Transverse colon (tissue), 4 donors: ENCODE data around the gene C1QTNF1. TPM values are rescaled to one million over a fixed set of nuclear protein-coding genes. Genes with fewer than 3 reads are reported as not detected.
A peak's percentile ranks its signal among the peaks of the same experiment; 100 is the strongest.

ENCODE experiments used
- DNase-seq: peaks from one replicate; pipeline ENCODE4 v3.0.0-alpha.2; 2019
- H3K27ac ChIP-seq, 4 donors: fragments of 200-600 bp; sonication (generic); 2 replicates each; pipeline ENCODE4 v1.5.1; 2016 to 2018; ENCODE audit warnings: inconsistent platforms in 4 of 4
- H3K27me3 ChIP-seq: fragments of 200-600 bp; sonication (generic); 2 replicates; pipeline ENCODE4 v1.5.1; 2017; ENCODE audit warnings: inconsistent platforms
- H3K36me3 ChIP-seq, 4 donors: fragments of 200-600 bp; sonication (generic); 2 replicates each; pipeline ENCODE4 v1.5.1; 2017 to 2019; ENCODE audit warnings: inconsistent platforms in 4 of 4
- H3K4me1 ChIP-seq, 4 donors: fragments of 200-600 bp; sonication (generic); 2 replicates each; pipeline ENCODE4 v1.5.1; 2017 to 2020; ENCODE audit warnings: inconsistent platforms in 4 of 4
- H3K4me3 ChIP-seq, 4 donors: fragments of 200-600 bp; sonication (generic); 1 replicate in 1 of 4; 2 replicates in 3 of 4; pipeline versions ENCODE4 v1.5.1 to v1.6.1; 2017 to 2019; ENCODE audit warnings: inconsistent platforms in 4 of 4
- H3K9me3 ChIP-seq, 2 donors: fragments of 200-600 bp; sonication (generic); 2 replicates each; pipeline ENCODE4 v1.5.1; 2017 to 2019; ENCODE audit warnings: inconsistent platforms in 2 of 2
- EP300 ChIP-seq: sonication (generic); formaldehyde crosslinking; IDR thresholded peaks from one replicate; pipeline ENCODE4 v1.6.1; 2017; ENCODE audit warnings: antibody characterized with exemption, low read depth
- POLR2A ChIP-seq: fragments of 450-650 bp; IDR thresholded peaks from one replicate; pipeline ENCODE4 v1.6.1; 2016; ENCODE audit warnings: antibody characterized with exemption, mild to moderate bottlenecking, moderate library complexity
- POLR2AphosphoS5 ChIP-seq, 3 donors: sonication (generic); formaldehyde crosslinking; IDR thresholded peaks; one replicate each; pipeline ENCODE4 v1.6.1; 2016; ENCODE audit warnings: antibody characterized with exemption in 3 of 3
- WGBS, 2 donors: methylation state at CpG; one replicate each; pipeline ENCODE4 v1.1.5; 2018; ENCODE audit warnings: low coverage in 1 of 2; 5-methylcytosine and 5-hydroxymethylcytosine counted together
- in situ Hi-C, 4 donors: fragments of 200-750 bp; cut with MboI; loops; one replicate each; pipeline versions ENCODE4 v1.15.0 to v1.15.1; 2017; ENCODE audit warnings: low sequenced_read_pairs in 3 of 4, low pct_ligation_motif_present in 1 of 4, low pct_unique_long_range_greater_than_20kb in 1 of 4
- intact Hi-C: fragments of 100-400 bp; cut with DNase I; formaldehyde crosslinking; loops from one replicate; pipeline ENCODE4 v1.15.1; 2023; ENCODE audit warnings: low total_unique reads
- total RNA-seq, 4 donors: library from RNA; depleted of rRNA; stranded (reverse); fragments of >200 nt; gene quantifications; one replicate each; pipeline ENCODE4 v1.1.0, GENCODE V29; 2016
- TF ChIP-seq, protein P1 (sequence below), 5 experiments: fragments of 200-600 bp in 3 of 5; fragments of 450-650 bp in 2 of 5; sonication (generic) in 3 of 5; IDR thresholded peaks; 1 replicate in 2 of 5; 2 replicates in 3 of 5; pipeline ENCODE4 v1.5.1; 2016 to 2017; ENCODE audit warnings: antibody characterized with exemption in 5 of 5, inconsistent platforms in 3 of 5, mild to moderate bottlenecking in 2 of 5, moderate library complexity in 1 of 5

Gene C1QTNF1
- total RNA-seq, 4 donors from 2014 or later: 5.4 to 35.5 (median 12.0) TPM

DNA sequence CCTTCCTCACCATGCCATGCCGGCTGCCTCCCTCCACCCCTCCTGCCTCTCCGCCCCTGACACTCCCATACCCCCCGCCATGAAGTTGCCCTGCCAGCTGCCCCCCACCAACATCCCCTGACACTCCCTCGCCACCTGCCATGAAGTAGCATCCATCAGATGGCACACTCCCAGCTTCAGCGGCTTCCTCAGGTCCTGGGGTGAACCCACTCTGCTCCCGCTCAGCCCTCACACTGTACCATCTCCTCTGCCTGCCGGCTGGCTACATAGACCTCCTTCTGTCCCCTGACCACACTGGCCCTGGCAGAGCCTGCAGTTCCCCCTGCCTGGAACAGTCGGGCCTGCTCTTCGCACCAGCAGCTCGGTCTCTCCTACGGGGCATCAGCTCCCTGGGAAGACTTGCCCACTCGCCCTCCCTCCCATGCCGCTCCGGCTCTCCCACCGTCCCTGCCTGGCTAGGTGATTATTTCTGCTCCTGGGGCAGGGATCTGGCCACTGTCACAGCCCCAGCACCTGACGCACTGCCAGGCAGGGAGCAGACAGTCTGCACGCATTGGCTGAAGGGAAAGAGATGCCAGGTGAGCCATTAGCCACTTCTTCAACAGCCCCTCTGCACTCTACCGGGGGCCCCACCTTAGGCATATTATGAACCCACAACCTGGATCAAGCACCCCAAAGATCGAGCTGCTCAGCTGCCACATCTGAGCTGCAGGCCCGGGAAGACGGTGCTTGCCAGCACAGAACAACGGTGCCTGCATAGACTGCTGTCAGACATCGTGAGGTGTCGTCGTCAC is 23.4 kb upstream of the C1QTNF1 start:
- Histone ChIP-seq H3K4me1 (peaks cover 7 to 78% (median 70%) of the 10 kb centered on the region in 4 donors), H3K4me3 (no peak overlapping the region), H3K9me3 (no peaks in the 10 kb centered on the region), H3K27ac (peak overlapping the region in 3 of 4 donors; percentile 81 to 89 (median 83)), H3K36me3 (no peaks in the 10 kb centered on the region), H3K27me3 (no peaks in the 10 kb centered on the region)
- in situ Hi-C loops: no loop called here
- intact Hi-C loops: no loop called here
- no peak for DNase-seq
- TF ChIP-seq, protein P1, sequence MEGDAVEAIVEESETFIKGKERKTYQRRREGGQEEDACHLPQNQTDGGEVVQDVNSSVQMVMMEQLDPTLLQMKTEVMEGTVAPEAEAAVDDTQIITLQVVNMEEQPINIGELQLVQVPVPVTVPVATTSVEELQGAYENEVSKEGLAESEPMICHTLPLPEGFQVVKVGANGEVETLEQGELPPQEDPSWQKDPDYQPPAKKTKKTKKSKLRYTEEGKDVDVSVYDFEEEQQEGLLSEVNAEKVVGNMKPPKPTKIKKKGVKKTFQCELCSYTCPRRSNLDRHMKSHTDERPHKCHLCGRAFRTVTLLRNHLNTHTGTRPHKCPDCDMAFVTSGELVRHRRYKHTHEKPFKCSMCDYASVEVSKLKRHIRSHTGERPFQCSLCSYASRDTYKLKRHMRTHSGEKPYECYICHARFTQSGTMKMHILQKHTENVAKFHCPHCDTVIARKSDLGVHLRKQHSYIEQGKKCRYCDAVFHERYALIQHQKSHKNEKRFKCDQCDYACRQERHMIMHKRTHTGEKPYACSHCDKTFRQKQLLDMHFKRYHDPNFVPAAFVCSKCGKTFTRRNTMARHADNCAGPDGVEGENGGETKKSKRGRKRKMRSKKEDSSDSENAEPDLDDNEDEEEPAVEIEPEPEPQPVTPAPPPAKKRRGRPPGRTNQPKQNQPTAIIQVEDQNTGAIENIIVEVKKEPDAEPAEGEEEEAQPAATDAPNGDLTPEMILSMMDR (IDR thresholded peaks at IDR 0.05): no peak
- no peak for TF ChIP-seq POLR2AphosphoS5 (IDR thresholded peaks at IDR 0.05)
- TF ChIP-seq POLR2A: no peak
- WGBS, 2 donors: 78% methylated on average over 25 of the region's 25 CpGs; no CpG with 5 or more reads in 1 of the 2 donors

DNA sequence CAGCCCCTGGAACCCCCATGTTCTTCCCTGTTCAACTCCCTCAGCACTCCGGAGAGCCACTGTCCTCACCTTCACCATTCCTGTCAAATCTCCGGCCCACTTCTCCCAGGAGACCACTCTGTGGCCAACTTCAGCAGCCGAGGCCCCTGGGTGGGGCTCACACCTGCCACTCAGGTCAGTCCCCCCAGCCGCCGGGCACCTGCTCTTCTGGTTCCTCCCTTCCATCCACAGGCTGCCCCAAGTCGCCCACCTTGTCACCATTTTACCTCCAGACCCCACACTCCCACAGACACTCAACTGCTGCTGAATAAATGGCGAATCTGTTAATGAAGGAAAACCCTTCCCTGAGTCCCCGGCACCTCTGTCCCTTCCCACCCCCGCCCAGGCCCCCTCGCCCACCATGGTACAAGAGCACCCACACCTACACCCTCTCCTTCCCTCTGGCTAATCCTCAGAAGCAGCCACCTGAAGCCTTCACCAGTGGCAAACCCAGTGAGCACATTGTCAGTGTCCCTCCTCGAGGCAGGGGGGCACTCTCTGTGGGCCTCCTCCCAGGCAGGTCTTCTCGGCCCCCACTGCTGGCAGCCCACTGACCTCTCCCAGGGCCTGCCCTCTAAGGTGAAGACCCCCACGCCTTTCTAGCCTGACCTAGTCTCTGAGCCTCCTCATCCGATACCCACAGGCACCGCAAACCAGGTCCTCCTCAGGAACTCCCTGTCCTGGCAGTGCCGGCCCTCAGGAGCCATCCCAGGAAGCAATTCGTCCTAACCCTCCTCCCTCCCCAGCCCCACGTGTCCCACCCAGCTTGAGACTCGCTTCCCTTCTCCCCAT is 22.6 kb upstream of the C1QTNF1 start:
- Histone ChIP-seq H3K4me1 (peaks cover 15 to 80% (median 71%) of the 10 kb centered on the region in 4 donors), H3K27ac (peak overlapping the region; percentile 16 to 89 (median 82)), H3K27me3 (no peaks in the 10 kb centered on the region), H3K4me3 (no peak overlapping the region), H3K36me3 (no peaks in the 10 kb centered on the region), H3K9me3 (no peaks in the 10 kb centered on the region)
- no peak for DNase-seq
- no peak for TF ChIP-seq POLR2A
- TF ChIP-seq, protein P1 (IDR thresholded peaks at IDR 0.05): no peak
- no peak for TF ChIP-seq POLR2AphosphoS5 (IDR thresholded peaks at IDR 0.05)
- TF ChIP-seq EP300: no peak
- in situ Hi-C loops (no loop called here), intact Hi-C loops (no loop called here)
- WGBS, 2 donors: 73% methylated on average over 19 of the region's 19 CpGs; no CpG with 5 or more reads in 1 of the 2 donors

DNA sequence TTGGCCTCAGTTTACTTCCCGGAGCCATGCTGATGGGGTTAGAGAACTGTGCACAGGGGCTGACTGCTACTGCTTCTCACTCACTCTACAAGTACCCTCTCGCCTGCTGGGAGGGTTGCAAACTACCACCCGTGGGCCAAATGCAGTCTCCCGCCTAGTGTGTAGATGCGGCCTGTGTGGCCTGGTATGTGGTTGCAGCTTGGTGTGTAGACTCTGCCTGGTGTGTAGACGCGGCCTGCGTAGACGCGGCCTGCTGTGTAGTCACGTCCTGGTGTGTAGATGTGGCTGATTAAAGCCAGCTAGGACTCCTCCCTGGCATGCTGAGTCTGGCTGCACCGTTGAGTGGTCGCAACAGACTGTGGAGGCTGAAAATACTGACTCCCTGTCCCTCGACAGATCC is 21.7 kb upstream of the C1QTNF1 start:
- H3K27ac ChIP-seq: peak overlapping the region in 3 of 4 donors; percentile 81 to 89 (median 83)
- no peak for DNase-seq
- H3K4me3 ChIP-seq: no peak overlapping the region
- H3K36me3 ChIP-seq: no peaks in the 10 kb centered on the region
- intact Hi-C loops (no loop called here), in situ Hi-C loops (no loop called here)
- peaks cover 24 to 80% (median 71%) of the 10 kb centered on the region in 4 donors for H3K4me1 ChIP-seq
- TF ChIP-seq POLR2AphosphoS5 (IDR thresholded peaks at IDR 0.05) (no peak), POLR2A (no peak), EP300 (no peak)
- TF ChIP-seq, protein P1 (IDR thresholded peaks at IDR 0.05): no peak
- no peaks in the 10 kb centered on the region for H3K9me3 ChIP-seq
- WGBS, 2 donors: 80 to 89% methylated on average over 1 to 14 of the region's 14 CpGs
- no peaks in the 10 kb centered on the region for H3K27me3 ChIP-seq
